Testis (tissue), 2 donors: ENCODE measurements around the gene SLC34A1.
A peak's percentile ranks its signal among the peaks of the same experiment; 100 is the strongest.

ENCODE experiments used
- CTCF ChIP-seq, 3 experiments: fragments of 450-650 bp in 2 of 3; fragments of 200-600 bp in 1 of 3; sonication (generic) in 1 of 3; IDR thresholded peaks; one replicate each; pipeline ENCODE4 v1.5.1; 2016 to 2019; ENCODE audit warnings: antibody characterized with exemption in 3 of 3, mild to moderate bottlenecking in 2 of 3, moderate library complexity in 1 of 3
- POLR2A ChIP-seq: fragments of 450-650 bp; IDR thresholded peaks from one replicate; pipeline ENCODE4 v1.6.1; 2017; ENCODE audit warnings: antibody characterized with exemption, mild to moderate bottlenecking, moderate library complexity

- TF ChIP-seq CTCF (IDR thresholded peaks at IDR 0.05) (peak in 1 of 3 experiments; percentile 20), POLR2A (no peak)
These were observed 18.2 kb downstream of the SLC34A1 start for GRCh38 chr5:177402271-177403043.
